ENCODE results near the gene TMED4. TPM values are rescaled to one million over a fixed set of nuclear protein-coding genes. Genes with fewer than 3 reads are reported as not detected.
A peak's percentile ranks its signal among the peaks of the same experiment; 100 is the strongest.

TMED4 gene
- total RNA-seq, 1 donor from 2014 or later, result 95.8 TPM

DNA sequence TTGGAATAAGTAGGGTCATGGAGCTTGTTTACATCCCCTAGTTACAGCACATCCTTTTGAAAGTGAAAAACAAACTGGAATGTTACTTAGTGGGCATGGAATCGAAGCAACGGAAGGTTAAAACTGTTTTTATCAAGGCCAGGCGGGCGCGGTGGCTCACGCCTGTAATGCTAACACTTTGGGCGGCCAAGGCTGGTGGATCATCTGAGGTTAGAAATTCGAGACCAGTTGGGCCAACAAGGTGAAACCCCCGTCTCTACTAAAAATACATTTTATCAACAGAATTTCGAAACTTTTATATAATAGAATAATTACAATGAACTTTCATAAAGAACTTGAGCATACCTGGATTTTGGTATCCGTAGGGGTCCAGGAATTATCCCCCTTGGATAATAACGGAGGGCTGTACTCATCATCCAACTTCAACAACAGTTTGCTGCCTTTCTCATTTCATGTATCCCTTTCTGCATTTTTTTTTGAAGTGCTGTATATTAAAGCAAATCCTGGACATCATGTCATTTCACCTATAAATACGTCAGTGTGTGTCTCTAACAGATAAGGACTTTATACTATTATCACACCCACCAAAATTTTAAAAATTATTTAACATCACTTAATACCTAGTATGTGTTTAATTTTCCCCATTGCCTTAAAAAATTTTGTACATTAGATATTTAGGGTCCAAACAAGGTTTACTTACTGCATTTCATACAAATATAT is 1.3 kb upstream of the TMED4 start:
- Histone ChIP-seq H3K4me3 (peak overlapping the region; percentile 60), H2AFZ (replicated peaks) (peak overlapping the region; percentile 45), H3K9ac (no peak overlapping the region), H3K36me3 (no peaks in the 10 kb centered on the region), H4K20me1 (ENCODE audit: low read depth) (peaks cover 9% of the 10 kb centered on the region), H3K9me3 (ENCODE audit: low read depth) (no peaks in the 10 kb centered on the region), H3K79me2 (ENCODE audit: low read depth) (peaks cover 24% of the 10 kb centered on the region), H3K4me1 (peaks cover 9% of the 10 kb centered on the region), H3K27me3 (no peaks in the 10 kb centered on the region), H3F3A (ENCODE audit: low read depth) (peaks cover 22% of the 10 kb centered on the region), H3K4me2 (peak overlapping the region; percentile 72), H3K27ac (no peak overlapping the region)
- no peak for DNase-seq (ENCODE audit: low spot score)
- H3K27me3 Mint-ChIP-seq (ENCODE audit: insufficient read depth, low read depth), result peaks cover 1% of the 10 kb centered on the region
- peaks cover 25% of the 10 kb centered on the region for H3K4me1 Mint-ChIP-seq
- peak overlapping the region; percentile 92 for H3K27ac Mint-ChIP-seq
- H3K36me3 Mint-ChIP-seq, result peaks cover 15% of the 10 kb centered on the region
- H3K4me3 Mint-ChIP-seq, result peak overlapping the region; percentile 90
- H3K9me3 Mint-ChIP-seq, result no peaks in the 10 kb centered on the region
- TF ChIP-seq, protein P1, sequence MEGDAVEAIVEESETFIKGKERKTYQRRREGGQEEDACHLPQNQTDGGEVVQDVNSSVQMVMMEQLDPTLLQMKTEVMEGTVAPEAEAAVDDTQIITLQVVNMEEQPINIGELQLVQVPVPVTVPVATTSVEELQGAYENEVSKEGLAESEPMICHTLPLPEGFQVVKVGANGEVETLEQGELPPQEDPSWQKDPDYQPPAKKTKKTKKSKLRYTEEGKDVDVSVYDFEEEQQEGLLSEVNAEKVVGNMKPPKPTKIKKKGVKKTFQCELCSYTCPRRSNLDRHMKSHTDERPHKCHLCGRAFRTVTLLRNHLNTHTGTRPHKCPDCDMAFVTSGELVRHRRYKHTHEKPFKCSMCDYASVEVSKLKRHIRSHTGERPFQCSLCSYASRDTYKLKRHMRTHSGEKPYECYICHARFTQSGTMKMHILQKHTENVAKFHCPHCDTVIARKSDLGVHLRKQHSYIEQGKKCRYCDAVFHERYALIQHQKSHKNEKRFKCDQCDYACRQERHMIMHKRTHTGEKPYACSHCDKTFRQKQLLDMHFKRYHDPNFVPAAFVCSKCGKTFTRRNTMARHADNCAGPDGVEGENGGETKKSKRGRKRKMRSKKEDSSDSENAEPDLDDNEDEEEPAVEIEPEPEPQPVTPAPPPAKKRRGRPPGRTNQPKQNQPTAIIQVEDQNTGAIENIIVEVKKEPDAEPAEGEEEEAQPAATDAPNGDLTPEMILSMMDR (IDR thresholded peaks at IDR 0.05), result no peak
- no peak for TF ChIP-seq EZH2 (IDR thresholded peaks at IDR 0.05)
- TF ChIP-seq EZH2phosphoT487 (IDR thresholded peaks at IDR 0.05), result no peak

DNA sequence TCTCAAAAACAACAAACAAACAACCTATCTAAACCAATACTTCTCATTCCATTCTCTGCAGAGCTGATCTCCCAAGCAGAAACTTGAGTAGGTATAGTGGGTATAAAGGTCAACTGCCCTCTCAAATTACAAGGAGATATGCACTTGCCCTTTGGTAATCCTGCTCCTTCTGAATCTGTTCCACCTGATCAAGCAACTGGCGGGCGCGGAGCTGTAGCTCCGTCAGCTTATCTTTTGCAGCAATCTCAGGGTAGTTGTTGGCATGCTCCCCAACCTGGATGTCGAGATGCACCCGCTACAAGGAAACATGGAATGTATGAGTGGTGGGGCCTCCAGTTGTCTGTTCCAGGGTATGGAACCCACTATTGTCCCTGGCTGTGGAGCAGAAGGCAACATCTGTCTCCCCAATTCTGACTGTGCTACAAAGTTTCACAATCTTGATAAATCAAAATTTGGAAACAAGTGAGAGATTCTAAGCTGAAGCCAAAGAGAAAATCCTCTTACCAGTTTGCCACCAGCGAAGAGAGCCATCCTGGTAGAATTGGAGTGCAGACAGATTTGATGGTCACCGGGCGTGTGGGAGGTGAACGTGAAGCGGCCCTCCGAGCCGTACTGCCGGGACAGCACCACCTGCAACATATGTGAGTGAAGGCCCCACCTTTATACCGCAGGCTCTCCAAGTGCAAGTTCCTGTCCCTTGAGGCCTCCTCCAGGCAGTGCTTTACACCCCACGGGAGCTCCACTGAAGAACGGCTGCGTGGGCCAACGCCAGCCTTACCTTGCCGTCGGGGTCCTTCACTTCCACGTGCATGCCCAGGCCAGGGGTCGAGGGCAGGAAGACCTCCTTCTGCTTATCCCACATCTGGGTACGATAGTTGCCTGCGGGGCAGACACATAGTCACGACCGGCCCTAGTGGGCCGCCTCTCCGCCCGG is 819 bp downstream of the TMED4 start:
- peaks cover 29% of the 10 kb centered on the region for H3F3A ChIP-seq (ENCODE audit: low read depth)
- peaks cover 9% of the 10 kb centered on the region for H3K4me1 ChIP-seq
- H3K9me3 ChIP-seq (ENCODE audit: low read depth), result no peaks in the 10 kb centered on the region
- H3K27ac ChIP-seq, result no peak overlapping the region
- H2AFZ ChIP-seq (replicated peaks), result peak overlapping the region; percentile 28
- Mint-ChIP-seq H3K9me3 (no peaks in the 10 kb centered on the region), H3K27ac (peak overlapping the region; percentile 74), H3K4me3 (peak overlapping the region; percentile 90), H3K27me3 (ENCODE audit: insufficient read depth, low read depth) (no peaks in the 10 kb centered on the region), H3K4me1 (peaks cover 25% of the 10 kb centered on the region), H3K36me3 (peaks cover 17% of the 10 kb centered on the region)
- peaks cover 24% of the 10 kb centered on the region for H3K79me2 ChIP-seq (ENCODE audit: low read depth)
- no peak for DNase-seq (ENCODE audit: low spot score)
- H3K27me3 ChIP-seq, result no peaks in the 10 kb centered on the region
- peaks cover 9% of the 10 kb centered on the region for H4K20me1 ChIP-seq (ENCODE audit: low read depth)
- H3K9ac ChIP-seq, result peak overlapping the region; percentile 78
- H3K4me2 ChIP-seq, result peak overlapping the region; percentile 95
- H3K4me3 ChIP-seq, result peak overlapping the region; percentile 66
- TF ChIP-seq EZH2phosphoT487 (IDR thresholded peaks at IDR 0.05) (no peak), EZH2 (IDR thresholded peaks at IDR 0.05) (no peak)
- TF ChIP-seq, protein P1 (IDR thresholded peaks at IDR 0.05), result no peak
- H3K36me3 ChIP-seq, result no peaks in the 10 kb centered on the region

DNA sequence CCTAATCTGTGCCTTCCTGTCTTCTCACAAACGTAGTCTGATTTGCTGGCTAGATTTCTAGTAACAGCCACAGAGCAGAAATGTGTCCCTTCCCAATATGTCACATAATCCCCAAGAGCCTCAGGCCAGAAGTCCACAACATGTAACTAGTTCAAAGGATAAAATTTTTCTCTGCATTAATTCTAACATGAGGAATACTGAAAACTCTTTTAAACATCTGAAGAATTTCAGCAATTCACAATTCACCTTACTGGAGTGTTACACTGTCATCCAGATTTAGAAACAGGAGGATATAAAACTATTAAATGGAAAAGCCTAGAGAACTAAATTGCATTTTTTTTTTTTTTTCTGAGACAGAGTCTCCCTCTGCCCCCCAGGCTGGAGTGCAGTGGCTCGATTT is 5.8 kb downstream of the TMED4 start:
- Mint-ChIP-seq H3K9me3 (no peaks in the 10 kb centered on the region), H3K36me3 (peaks cover 36% of the 10 kb centered on the region), H3K4me1 (peaks cover 39% of the 10 kb centered on the region), H3K4me3 (peak overlapping the region; percentile 28), H3K27me3 (ENCODE audit: insufficient read depth, low read depth) (peaks cover under 1% of the 10 kb centered on the region), H3K27ac (no peak overlapping the region)
- Histone ChIP-seq H3K9ac (no peak overlapping the region), H3K4me2 (no peak overlapping the region), H3K4me1 (peaks cover 24% of the 10 kb centered on the region), H3K27me3 (no peaks in the 10 kb centered on the region), H3F3A (ENCODE audit: low read depth) (peaks cover 41% of the 10 kb centered on the region), H4K20me1 (ENCODE audit: low read depth) (peaks cover 6% of the 10 kb centered on the region), H2AFZ (replicated peaks) (no peak overlapping the region), H3K79me2 (ENCODE audit: low read depth) (peaks cover 53% of the 10 kb centered on the region), H3K9me3 (ENCODE audit: low read depth) (no peaks in the 10 kb centered on the region), H3K36me3 (peaks cover 7% of the 10 kb centered on the region), H3K27ac (no peak overlapping the region), H3K4me3 (no peak overlapping the region)
- no peak for DNase-seq (ENCODE audit: low spot score)
- TF ChIP-seq, protein P1 (IDR thresholded peaks at IDR 0.05), result no peak
- TF ChIP-seq EZH2phosphoT487 (IDR thresholded peaks at IDR 0.05), result no peak
- no peak for TF ChIP-seq EZH2 (IDR thresholded peaks at IDR 0.05)

Measured in neural progenitor cell (in vitro differentiated cells).